GM12875 (cell line): ENCODE data around the gene OR4S2.

ENCODE experiments used
- H3K4me3 ChIP-seq: one replicate; pipeline ENCODE4 v1.5.1; 2011; ENCODE audit warnings: low read depth, low read length, control low read depth
- TF ChIP-seq, protein P1 (sequence below): IDR thresholded peaks from 2 replicates; pipeline ENCODE4 v1.5.1; 2011; ENCODE audit warnings: low read depth, mild to moderate bottlenecking, control low read depth, inconsistent platforms, low read length, moderate library complexity, borderline replicate concordance; ENCODE audit not compliant: insufficient read depth

The OR4S2 gene

DNA sequence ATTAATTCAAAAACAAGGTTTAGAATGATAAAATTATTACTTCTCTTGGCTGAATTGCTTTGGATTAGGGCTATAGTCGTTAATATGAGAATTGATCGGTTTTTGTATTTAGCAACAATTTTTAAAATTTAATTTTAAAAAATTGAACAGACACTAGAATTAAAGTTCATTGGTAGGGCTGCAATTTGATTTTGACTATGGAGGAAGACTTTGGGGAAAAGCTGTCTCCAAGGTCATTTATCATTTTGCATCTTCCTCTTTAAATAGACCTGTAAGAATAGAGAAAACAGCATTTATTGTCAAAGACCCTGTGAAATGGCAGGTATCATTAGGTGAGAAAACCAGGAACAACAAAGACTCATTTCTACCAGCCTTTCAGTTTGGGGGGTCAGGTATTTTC is at the start of gene OR4S2:
Gene OR4S2, plus strand, starts transcription at position 301 of the 400 bp plus-strand sequence. CDS start 2,577 bp downstream, outside the sequence.
- no peak within 1 kb of the TSS for H3K4me3 ChIP-seq
- TF ChIP-seq, protein P1, sequence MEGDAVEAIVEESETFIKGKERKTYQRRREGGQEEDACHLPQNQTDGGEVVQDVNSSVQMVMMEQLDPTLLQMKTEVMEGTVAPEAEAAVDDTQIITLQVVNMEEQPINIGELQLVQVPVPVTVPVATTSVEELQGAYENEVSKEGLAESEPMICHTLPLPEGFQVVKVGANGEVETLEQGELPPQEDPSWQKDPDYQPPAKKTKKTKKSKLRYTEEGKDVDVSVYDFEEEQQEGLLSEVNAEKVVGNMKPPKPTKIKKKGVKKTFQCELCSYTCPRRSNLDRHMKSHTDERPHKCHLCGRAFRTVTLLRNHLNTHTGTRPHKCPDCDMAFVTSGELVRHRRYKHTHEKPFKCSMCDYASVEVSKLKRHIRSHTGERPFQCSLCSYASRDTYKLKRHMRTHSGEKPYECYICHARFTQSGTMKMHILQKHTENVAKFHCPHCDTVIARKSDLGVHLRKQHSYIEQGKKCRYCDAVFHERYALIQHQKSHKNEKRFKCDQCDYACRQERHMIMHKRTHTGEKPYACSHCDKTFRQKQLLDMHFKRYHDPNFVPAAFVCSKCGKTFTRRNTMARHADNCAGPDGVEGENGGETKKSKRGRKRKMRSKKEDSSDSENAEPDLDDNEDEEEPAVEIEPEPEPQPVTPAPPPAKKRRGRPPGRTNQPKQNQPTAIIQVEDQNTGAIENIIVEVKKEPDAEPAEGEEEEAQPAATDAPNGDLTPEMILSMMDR = no peak

DNA sequence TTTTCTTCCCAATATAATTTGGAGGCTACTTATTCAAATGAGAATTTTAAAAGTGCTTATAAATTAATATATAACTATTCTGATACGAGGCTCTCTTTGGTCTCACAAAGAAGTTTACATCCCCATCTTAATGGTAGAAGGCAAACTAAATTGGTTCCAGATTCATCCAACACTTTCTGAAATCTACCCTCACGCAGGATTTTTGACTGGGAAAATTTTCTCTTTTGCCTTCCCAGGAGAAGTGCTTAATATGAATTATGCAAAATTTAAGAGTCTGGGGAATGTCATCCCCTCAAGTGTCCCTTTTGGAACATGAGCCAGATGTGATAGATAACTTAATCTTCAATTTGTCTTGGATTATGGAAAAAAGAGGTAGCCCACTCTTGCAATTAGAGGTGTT is 40.6 kb upstream of the OR4S2 start, which contains the start of gene OR4C11:
Gene OR4C11, minus strand, starts transcription at position 101 of the 400 bp plus-strand sequence. CDS start 3,272 bp downstream, outside the sequence.
- TF ChIP-seq, protein P1 = no peak
- H3K4me3 ChIP-seq = no peak within 1 kb of the TSS

GRCh38 chr11:55624531-55624930 is 23.6 kb upstream of the OR4S2 start:
- no peak overlapping the region for H3K4me3 ChIP-seq
- TF ChIP-seq, protein P1 = no peak

DNA sequence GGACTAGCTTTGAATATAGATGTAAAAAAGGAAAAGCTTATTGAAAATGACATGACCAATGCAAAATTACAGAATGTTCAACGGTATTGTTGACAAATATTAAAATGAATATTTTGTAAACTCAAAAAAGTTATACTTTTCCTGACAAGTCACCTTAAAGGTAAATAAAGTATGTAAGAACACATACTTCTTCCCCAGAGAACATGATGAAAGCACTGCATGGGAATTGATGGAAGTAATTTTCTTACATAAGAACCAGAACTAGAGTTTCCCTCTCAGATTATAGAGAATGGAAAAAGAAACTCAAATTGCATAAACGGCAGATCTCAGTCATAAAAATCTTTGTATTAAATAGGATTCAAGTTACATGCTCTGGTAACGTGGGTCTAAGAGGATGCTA is 13.3 kb upstream of the OR4S2 start, which contains the start of gene OR4P4:
Gene OR4P4, plus strand, starts transcription at position 301 of the 400 bp plus-strand sequence.
- TF ChIP-seq, protein P1 = no peak
- no peak within 1 kb of the TSS for H3K4me3 ChIP-seq

DNA sequence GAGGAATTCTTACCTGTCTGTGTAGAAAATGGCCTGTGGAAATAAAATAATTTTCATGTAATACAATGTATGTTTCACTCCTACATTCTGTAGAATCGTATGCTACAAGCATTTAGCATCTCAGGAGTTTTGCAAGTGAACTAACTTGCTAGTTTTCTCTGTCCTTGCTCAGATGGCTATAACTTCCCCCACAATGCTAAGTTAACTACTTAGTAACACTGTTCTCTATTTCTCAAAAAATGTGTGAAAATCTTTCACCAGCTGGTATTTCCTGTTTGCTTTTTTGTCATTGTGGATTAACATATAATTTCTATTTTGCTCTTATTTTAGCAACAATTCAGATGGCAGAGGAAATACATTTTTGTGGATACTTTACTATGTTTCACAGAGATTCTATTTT is 4.4 kb downstream of the OR4S2 start:
- TF ChIP-seq, protein P1 = no peak
- H3K4me3 ChIP-seq = no peak overlapping the region

DNA sequence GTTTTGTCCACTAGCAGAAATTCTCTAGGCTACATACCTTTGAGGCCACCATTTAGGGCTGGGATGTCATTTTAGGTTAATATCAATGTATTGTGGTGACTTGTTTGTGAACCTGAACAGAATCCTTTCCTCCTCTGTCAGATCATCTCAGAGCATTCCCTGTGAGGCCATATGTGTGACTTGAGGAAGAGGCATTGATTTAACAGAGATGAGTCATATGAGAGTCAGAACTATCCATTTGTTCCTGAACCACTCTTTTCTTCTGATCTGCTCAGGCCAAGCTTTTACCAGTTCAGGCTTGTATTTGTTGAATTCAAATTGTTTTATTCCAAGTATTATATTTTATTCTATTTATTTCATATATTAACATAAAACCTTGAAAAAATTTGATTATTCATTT is 7.0 kb downstream of the OR4S2 start:
- H3K4me3 ChIP-seq = no peak overlapping the region

DNA sequence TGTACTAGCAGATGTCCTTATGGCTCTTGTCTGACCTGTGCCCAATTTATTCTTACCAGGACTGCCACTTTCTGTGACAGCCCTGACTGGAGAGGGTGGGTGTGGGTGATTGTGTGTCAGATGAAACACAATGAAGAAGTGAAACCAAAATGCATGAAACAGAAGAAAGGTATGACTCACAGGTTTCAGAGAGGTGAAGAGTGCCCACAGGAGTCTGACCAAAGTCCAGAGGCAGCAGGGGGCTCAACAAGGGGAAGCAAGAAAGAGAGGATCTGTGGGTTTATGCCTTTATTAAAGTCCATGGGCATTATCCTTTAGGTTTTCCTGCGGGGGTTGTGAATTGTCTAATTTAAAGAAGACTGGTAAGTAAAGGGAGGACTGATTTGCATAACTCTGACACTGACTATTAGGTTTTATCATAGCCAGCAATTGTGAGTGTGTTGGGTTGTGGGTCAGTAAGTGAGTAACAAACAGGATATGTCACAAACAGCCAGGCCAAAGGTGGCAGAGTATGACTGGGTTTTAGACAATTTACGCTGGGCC is 10.0 kb downstream of the OR4S2 start:
- no peak overlapping the region for H3K4me3 ChIP-seq
- TF ChIP-seq, protein P1 = no peak

More for the DNA sequence above, 7.0 kb downstream of the OR4S2 start:
- TF ChIP-seq, protein P1 = no peak
